ENCODE measurements around the gene ADH6.
"Not testable (repeated sequence)": the region's sequence is repeated elsewhere in the genome, so short reads cannot be mapped to it uniquely, and the experiment has no call there.

ADH6 gene

DNA sequence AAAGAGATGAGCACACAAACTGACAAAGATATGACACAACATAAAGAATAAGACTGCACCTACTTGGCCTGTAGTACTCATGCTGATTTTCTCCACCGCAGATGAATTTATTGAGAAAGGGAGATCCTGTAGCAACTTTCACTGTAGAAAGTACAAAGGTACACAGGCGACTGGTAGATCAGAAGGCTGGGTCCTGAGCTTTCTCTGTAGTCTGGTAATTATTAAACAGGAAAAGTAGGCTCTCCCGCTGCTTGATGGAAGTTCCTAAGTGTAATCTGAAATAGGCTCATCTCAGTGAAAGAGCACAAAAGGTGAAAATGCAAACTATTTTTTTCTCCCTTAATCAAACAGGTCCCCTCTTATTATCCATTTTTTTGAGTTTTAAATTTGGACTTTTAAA is at the start of gene ADH6:
Gene ADH6, minus strand, starts transcription at position 175 of the 400 bp plus-strand sequence. Its CDS starts 94 bp downstream, at position 81.
- DNase-seq, result no peak

DNA sequence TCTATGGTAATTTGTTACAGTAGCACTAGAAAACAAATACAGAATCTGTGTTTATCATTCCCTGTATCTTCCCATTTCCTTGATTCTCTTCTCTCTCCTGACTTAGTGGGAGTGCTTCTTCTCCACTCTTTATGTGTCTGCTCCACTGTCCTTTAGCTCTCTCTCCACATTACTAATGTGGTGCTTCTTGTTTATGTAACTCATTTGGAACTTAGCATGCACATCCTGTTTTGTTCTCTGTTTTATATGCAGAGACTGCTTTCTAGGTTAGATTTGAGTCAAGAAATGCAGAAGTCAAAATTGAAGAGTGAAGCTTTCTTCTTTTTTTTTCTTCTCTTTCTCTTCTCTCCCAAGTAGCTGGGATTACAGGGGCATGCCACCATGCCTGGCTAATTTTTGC is 45.9 kb upstream of the ADH6 start:
- DNase-seq, result no peak

DNA sequence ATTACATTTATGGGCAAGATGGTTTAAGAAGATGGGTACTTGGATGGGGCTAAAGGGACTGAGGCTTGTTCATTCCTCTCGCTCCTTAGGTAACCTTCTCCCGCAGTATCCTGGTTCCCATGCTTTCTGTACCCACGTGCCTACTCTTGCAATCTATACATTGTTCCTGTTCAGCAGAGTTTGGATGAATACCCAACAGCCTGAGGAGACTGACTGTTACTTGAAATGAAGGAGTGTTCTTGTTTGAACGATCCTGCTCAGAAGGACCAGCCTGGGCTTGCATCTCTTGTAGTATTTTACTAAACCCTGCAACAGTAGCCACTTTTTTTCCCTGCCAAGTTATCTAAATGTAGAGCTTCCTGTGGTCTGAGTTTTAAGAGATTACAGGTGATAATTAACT is 33.7 kb upstream of the ADH6 start:
- DNase-seq, result no peak

DNA sequence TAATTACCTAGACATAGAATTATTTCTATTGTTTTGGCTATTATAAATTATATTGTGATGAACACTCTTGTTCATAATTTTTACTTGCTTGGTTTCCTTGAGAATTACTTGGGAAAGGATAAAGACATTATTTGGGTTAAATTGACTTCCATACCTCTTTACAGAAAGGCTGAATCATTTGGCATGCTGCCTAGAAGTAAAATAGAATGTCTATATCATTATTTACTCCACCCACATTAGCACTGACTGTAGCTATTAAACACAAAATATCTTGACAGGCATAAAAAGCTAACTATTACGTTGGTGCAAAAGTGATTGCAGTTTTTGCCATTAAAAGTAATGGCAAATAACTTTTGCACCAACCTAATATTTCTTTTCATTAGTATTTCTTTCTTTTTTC is 29.7 kb upstream of the ADH6 start:
- no peak for DNase-seq

DNA sequence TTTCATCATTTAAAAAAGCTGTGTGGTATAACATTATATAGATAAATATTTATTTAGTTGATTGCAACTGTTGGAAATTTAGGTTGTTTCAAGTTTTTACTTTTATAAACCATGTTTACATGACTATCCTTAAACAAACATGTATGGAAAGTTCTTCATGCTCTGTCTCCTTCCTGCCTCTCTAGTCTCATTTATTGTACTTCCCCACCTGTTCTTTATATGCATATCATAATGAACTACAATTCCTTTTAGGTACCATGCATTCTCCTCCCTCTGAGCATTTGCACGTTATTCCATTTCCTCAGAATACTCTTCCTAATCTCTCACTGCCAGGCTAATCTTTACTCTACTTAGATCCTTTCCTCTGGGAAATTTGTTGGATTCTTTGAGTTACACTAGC is 16.9 kb upstream of the ADH6 start:
- no peak for DNase-seq

DNA sequence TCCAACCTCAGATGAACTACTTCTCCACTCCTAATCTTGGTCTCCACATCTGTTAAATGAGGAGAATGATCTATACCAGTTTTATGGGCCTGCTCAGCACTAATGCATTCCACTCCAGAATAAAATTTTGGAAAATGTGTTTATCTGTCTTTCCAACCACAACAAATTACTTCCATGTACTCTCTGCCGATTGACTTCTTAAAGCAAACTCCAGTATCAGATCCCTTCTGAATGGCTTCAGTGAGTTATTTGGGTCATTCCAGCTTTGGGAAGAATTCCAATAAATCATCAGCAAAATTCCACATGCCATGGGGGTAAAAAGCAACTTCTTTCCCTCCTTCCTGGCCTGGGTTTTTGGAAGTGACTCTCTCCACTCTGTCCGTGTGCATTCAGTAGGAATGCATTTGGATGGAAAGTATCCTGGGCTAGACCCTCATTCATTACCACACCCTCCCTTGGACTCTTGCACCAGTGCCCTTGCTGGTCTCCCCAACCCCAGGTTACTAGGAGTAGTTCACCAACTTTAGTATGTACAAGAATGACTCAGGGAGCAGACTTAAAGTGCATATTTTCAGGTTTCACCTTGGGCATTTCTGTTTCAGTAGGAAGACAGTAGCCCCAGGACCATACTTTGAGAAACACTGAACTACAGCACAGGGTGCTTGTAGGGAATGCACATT is 15.4 kb upstream of the ADH6 start:
- no peak for DNase-seq

DNA sequence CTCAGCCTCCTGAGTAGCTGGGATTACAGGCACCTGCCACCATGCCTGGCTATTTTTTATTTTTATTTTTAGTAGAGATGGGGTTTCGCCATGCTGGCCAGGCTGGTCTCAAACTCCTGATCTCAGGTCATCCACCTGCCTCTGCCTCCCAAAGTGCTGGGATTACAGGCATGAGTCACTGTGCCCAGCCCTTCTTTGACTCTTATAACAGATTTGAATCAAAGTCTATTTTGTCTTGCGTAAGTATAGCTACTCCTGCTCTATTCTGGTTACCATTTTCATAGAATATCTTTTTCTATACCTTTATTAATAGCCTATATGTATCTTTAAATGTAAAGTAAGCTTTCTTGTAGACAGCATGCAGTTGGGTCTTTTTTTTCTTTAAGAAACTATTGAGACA is 14.4 kb upstream of the ADH6 start:
- not testable (repeated sequence) for DNase-seq

DNA sequence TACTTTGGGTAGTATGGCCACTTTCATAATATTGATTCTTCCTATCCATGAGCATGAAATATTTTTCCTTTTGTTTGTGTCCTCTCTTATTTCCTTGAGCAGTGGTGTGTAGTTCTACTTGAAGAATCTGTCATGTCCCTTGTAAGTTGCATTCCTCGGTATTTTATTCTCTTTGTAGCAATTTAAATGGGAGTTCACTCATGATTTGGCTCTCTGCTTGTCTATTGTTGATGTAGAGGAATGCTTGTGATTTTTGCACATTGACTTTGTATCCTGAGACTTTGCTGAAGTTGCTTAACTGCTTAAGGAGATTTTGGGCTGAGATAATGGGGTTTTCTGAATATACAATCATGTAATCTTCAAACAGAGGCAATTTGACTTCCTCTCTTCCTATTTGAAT is 9.7 kb upstream of the ADH6 start:
- DNase-seq, result not testable (repeated sequence)

DNA sequence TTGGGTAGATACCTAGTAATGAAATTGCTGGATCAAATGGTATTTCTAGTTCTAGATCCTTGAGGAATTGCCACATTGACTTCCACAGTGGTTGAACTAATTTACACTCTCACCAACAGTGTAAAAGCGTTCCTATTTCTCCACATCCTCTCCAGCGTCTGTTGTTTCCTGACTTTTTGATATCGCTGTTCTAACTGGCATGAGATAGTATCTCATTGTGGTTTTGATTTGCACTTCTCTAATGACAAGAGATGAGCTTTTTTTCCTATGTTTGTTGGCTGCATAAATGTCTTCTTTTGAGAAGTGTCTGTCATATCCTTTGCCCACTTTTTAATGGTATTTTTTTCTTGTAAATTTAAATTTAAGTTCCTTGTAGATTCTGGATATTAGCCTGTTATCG is 8.6 kb upstream of the ADH6 start:
- DNase-seq, result not testable (repeated sequence)

DNA sequence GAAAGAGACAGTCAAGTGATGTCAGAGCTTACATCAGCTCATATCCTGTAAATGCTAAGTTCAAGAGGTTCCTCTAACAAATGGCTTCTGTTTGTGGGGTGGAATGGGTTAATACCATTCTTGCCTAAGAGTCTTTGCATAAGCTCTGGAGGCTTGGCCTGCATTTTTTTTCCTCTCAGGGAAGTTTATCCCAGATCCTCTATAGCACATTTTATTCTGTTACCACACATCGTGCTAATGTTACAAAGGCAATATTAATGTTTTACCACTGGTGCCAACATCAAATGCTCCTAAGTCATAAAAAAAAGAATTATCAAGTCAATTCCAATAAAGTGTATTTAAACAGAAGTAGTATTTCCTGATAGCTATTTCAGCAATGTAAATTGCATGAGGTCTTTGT is 2.9 kb upstream of the ADH6 start:
- DNase-seq, result no peak

DNA sequence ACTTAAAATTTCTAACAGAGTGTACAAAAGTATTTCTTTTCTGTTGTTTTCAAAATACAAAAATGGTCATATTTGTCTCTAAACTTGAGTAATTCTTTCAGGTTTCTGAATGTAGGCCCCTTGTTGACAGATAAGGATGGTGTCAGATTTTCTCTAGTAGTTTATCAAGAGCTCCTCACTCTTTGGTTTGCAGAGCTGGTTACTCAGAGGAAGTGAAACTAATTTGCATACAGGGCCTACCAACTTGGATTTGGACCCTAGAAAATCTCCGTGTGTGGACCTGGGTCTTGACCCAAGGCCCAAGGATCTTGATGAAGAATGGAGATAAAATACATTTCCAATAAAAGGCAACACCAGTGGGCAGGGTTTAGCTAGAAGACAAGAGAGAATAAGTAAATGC is 433 bp upstream of the ADH6 start:
- no peak for DNase-seq

DNA sequence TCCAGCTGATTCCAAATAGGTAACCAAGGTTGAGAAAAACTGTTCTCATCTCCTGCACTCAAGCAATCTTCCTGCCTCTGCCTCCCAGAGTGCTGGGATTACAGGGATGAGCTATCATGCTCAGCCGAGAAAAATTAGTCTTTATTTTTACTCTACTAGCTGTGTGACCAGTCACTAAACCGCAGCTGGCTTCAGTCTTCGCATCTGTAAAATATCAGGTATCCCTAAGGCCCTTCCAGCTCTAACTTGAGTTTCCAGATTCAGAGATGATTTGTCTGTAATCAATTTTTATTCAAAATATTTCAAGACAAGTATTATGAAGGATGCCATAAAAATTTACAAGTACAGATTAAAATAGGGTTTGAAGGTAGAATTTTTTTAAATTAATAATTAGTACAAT is 3.5 kb downstream of the ADH6 start:
- DNase-seq, result no peak

DNA sequence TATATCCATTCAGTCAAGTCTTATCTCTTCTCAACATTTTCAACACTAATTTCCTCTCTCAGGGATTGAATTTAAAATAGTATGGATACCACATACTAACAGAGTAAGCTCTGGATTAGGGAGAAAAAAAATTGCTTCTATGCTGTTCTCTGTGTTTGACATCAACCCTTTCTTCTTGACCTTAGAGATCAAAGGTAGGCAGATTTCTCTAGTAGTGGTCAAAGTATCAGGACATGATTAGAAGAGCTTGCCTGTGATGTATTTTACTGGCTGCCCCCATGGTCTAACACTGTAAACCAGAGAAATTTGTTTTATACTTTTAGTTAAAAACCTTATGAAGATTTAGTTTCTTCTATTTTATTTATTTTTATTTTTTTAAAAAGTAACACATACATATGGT is 8.3 kb downstream of the ADH6 start:
- DNase-seq, result no peak

DNA sequence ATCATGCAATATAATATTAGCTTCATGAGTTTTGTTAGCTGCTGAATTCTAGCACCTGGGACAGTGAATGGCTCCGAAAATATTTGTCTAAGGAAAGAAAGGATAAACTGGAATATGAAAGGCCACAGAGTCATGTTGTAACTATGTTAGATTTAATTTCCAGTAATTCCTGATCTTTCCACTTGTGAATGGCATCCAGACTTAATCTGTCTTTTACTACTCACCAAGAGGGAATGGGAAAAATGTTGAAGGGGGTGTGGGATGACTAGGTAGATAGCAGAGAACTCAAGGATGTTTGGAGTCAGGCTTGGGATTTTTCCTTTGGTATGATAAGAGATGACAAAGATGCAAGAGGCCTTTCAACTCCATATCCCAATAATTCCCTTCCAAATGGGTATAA is 9.4 kb downstream of the ADH6 start:
- DNase-seq, result no peak

DNA sequence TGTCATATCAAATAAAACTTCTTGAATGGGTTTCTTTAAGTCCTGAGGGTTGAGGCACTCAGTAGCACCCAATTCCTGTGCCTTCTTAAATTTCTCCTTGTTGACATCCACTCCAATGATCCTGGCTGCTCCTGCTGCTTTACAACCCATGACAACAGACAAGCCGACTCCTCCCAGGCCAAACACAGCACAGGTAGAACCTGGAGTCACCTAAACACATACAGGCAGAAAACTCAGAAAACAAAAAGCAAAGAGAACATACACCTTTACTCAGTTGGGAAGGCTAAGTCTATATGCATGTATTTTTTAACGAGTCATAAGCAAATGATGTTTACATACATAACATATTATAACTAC is 10.3 kb downstream of the ADH6 start:
- no peak for DNase-seq

DNA sequence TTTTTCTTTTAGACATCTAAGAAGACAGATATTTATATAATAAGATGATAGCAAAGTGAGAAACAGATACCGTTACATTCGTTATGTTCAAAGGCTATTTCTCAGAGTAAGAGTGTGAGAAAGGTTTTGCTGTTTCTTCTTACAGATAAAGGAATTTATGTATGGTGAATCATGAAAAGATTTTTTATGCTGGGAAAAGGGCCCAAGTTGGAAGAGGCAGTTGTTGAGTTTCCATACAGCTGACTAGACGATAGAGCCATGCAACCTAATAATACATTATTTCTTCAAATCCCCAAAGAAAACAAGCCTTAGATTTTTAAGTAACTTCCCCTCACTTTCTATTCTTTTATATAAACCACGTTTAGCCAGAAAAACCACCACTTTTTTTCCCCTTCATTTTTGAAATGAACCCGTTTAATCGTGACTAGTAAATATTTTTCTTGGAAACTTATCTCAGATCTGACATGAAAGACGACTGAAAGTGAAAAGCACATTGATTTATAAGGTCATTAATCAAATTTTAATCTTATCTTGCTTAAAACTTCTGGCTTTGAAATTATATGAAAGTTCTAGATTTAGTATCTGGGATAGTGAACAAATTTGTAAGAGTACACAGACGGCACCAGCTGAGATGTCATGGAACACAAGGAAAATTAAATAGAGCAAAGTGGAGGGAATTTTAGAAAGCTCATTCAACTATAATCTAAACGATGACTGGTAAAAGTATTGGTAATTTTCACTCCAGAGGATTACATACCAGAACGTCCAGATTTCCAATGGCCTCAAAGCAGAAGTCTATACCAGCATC is 10.9 kb downstream of the ADH6 start:
- DNase-seq, result no peak

DNA sequence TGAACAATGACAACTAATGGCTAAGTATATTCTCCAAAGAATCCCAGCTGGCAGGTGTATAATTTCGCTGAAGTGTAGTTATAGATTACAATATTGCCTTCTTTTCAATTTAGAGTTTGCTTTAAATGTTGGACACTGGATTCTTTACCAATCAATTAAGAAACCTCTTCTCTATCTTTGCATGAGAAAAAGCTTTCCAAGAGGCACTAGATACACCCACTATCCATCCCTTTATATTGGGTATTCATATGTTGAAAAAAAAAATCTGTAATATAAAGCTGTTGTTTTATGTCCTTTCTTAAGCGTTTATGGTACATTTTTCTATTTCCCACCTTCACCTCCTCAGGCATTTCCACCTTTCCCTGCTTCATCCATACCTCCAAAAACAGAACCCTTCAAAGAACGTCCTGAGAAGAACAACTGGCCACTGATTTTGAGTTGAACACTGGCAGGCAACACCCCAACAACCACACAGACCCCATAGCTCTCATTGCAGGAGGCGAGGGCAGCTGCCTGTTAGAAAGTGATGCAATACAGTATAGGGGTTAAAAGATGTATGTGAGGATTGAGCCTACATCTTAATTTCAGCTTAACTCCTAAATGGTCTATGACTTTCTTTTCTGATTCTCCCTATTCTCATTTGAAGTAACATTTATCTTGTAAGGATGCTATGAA is 11.8 kb downstream of the ADH6 start:
- DNase-seq, result no peak

DNA sequence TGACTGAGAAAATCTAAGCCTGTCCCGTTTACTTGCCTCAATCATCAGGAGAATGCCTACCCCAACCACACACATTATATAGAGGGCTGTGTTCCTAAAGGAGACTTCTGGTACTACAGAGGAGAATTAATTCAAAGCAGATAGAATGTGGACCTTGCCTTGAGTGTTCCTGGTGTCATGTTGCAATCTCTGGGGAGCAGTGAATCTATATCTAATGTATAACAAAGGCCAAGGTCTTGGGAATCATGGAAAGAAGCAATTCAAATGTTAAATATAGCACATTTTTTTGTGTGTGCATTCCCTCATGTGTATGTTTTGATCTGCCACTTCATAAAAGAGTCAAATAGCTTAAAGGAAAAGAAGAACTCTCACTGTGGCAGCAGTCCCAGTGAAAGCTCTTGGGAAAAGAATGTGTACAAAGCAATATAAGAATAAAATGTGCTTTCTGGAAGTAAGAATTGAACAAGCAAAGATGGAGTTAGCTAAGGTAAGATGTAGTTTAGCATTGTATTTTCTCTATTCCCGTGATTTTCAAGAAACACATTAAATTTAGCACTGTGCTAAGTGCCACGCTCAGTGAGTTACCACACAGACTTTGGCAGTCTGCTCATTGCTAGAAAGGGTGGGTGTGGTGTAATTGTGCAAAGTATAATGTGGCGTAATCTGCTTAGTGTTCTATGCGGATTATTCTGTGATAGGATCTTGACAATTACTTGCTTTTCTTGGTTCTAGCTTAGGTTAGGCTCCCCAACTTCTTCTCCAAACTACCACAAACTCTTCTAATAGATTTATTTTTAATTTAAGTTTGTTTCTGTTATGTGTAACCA is 13.7 kb downstream of the ADH6 start:
- DNase-seq, result peak in 1 of 2 experiments; percentile 0

DNA sequence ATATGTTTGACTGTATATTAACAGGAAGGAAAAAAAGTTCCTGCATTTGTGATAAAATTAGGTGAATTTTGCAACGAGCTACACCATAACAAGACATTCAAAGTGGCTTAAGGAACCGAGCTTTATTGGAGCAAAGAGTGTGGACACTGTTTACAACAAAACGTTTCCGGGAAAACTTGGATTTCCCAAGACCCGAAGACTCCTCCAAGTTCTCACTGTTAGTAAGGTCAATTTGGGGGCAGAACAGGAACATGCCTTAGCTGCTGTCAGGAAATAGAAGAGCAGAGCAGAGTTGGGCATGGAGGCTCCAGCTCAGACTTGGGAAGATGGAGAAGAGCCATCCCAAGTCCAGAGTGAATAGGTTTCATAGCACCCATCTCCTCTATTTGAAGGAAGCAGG is 16.5 kb downstream of the ADH6 start:
- DNase-seq, result no peak

DNA sequence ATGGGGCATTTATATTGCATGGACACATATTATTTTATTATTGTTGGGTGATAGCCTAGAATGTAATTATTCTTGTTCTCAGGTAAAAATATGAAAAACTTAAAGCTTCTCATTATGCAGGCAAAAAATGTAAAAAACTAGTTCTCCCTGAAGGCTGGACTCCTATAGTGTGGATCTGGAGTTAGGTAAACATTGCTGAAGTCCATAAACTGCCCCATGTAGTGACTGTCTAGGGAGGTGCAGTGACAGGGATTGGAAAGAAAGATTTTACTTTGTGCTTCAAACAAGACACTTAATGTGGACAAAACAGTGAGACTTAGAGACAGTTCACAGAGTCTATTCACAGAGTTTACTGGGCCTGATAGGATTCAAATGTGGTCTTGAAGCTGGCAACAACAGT is 17.0 kb downstream of the ADH6 start:
- no peak for DNase-seq

DNA sequence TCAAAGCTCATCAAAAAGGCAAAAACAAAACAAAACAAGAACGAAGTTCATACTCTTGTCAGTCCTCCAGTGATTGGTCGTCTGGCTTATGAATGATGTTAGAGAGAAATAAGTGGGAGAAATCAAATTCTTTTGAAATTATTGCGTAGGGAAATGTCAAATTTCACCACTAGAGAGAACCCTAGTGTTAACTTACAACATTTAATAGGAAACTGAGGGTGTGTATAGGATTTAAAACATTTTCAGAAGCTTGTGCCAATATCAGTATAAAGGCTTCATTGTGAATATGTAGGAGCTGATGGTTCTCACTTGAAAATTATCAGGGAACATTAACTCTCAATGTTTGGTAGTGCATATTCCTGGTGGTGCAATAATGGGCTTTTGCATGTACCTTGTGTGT is 17.4 kb downstream of the ADH6 start:
- peak in 1 of 2 experiments; percentile 2 for DNase-seq

DNA sequence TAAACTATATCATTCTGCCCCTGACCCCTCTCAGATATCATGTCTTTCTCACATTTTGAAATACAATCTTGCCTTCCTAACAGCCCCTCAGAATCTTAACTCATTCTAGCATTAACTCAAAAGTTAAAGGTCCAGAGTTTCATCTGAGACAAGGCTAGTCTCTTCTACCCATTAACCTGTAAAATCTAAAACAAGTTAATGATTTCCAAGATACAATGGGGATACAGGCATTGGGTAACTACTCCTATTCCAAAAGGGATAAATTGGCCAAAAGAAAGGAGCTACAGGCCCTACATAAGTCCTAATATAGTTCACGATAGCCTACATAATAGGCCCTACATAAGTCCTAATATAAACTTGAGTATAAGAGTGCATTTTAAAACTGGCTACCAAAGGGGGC is 18.9 kb downstream of the ADH6 start:
- no peak for DNase-seq

DNA sequence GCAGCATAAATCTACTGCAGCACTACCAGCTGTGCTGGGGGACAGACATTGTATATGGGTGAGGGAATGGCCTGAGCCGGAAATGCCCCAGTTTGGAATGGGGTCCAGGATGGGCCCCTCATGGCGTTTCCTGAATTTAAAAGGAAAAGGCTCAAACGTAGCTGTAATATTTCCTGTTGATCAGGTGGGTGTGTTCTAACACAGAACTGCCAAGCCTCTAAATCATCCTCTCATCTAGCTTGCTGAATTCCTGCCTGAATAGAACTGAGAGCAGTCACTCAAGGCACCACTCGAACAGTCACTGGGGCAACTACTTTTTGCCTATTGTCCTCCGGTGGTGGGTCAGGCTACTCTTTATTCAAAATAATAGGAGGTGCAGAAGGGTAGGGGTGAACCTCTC is 28.7 kb downstream of the ADH6 start:
- DNase-seq, result no peak
